ENCODE measurements around the gene C5. TPM values are rescaled to one million over a fixed set of nuclear protein-coding genes. Genes with fewer than 3 reads are reported as not detected.

The C5 gene
- total RNA-seq, 4 donors from 2014 or later = 2.0 to 14.9 (median 4.3) TPM

DNA sequence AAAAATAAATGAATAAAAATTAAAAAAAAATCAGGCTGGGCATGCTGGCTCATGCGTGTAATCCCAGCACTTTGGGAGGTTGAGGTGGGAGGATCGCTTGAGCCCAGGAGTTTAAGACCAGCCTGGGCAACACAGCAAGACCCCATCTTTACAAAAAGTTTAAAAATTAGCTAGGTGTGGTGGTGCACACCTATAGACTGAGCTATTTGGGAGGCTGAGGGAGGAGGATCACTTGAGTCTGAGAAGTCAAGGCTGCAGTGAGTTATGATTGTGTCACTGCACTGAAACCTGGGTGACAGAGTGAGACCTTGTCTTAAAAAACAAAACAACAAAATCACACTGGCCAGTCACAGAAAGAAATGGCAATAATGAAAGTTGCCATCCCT lies 21.3 kb upstream of the C5 start:
- DNase-seq (ENCODE audit: low spot score in 2 of 2) = no peak
- H3K4me3 ChIP-seq (ENCODE audit: low read depth, poor library complexity, severe bottlenecking) = no peak overlapping the region
- 95 to 98% methylated on average over 2 of the region's 2 CpGs for WGBS, 2 donors
- intact Hi-C loops (cut with DNase I; ENCODE audit: low total_unique reads) = loop anchor here (10.0 kb wide), 1 partner anchor 87 kb away; no protein-coding TSS in a partner anchor
- TF ChIP-seq POLR2A (IDR thresholded peaks at IDR 0.05) = no peak
- TF ChIP-seq, protein P1, sequence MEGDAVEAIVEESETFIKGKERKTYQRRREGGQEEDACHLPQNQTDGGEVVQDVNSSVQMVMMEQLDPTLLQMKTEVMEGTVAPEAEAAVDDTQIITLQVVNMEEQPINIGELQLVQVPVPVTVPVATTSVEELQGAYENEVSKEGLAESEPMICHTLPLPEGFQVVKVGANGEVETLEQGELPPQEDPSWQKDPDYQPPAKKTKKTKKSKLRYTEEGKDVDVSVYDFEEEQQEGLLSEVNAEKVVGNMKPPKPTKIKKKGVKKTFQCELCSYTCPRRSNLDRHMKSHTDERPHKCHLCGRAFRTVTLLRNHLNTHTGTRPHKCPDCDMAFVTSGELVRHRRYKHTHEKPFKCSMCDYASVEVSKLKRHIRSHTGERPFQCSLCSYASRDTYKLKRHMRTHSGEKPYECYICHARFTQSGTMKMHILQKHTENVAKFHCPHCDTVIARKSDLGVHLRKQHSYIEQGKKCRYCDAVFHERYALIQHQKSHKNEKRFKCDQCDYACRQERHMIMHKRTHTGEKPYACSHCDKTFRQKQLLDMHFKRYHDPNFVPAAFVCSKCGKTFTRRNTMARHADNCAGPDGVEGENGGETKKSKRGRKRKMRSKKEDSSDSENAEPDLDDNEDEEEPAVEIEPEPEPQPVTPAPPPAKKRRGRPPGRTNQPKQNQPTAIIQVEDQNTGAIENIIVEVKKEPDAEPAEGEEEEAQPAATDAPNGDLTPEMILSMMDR (IDR thresholded peaks at IDR 0.05) = no peak

DNA sequence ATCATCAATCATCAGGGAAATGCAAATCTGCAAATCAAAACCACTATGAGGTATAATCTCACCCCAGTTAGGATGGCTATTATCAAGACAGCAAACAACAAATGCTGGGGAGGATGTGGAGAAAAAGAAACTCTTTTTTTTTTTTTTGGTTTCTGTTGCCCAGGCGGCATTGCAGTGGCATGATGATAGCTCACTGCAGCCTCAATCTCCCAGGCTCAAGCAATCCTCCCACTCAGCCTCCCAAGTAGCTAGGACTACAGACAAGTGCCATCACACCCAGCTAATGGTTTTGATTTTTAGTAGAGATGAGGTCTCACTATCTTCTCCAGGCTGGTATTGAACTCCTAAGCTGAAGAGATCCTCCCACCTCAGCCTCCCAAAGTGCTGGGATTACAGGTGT lies 19.3 kb upstream of the C5 start:
- TF ChIP-seq POLR2A (IDR thresholded peaks at IDR 0.05) = no peak
- TF ChIP-seq, protein P1 (IDR thresholded peaks at IDR 0.05) = no peak
- no peak for DNase-seq (ENCODE audit: low spot score in 2 of 2)
- no peak overlapping the region for H3K4me3 ChIP-seq (ENCODE audit: low read depth, poor library complexity, severe bottlenecking)
- WGBS, 2 donors = 88 to 93% methylated on average over 1 of the region's 1 CpG
- intact Hi-C loops (cut with DNase I; ENCODE audit: low total_unique reads) = no loop called here

DNA sequence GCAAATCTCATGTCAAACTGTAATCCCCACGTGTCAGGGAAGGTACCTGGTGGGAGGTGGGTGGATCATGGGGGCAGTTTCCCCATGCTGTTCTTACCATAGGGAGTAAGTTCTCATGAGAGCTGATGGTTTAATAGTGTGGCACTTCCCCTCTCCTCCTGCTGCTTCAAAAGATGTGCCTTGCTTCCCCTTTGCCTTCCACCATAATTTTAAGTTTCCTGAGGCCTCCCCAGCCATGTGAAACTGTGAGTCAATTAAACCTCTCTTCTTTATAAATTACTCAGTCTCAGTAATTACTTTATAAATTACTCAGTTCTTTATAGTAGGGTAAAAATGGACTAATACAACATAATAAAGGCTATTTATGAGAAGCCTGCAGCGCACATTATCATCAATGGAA lies 17.6 kb upstream of the C5 start:
- intact Hi-C loops (cut with DNase I; ENCODE audit: low total_unique reads) = no loop called here
- 69 to 81% methylated on average over 2 of the region's 2 CpGs for WGBS, 2 donors
- TF ChIP-seq, protein P1 (IDR thresholded peaks at IDR 0.05) = no peak
- no peak for TF ChIP-seq POLR2A (IDR thresholded peaks at IDR 0.05)
- H3K4me3 ChIP-seq (ENCODE audit: low read depth, poor library complexity, severe bottlenecking) = no peak overlapping the region
- no peak for DNase-seq (ENCODE audit: low spot score in 2 of 2)

DNA sequence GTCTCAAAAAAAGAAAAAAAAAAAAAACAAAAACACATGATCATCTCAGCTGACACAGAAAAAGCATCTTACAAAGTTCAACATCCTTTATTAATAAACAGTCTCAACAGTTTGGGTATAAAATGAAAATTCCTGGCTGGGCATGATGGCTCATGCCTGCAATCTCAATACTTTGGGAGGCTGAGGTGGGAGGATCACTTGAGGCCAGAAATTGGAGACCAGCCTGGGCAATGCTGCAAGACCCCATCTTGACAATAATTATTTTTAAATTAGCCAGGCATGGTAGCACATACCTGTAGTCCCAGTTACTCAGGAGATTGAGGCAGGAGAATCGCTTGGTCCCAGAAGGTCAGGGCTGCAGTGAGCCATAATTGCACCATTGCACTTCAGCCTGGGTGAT lies 16.8 kb upstream of the C5 start:
- TF ChIP-seq, protein P1 (IDR thresholded peaks at IDR 0.05) = no peak
- intact Hi-C loops (cut with DNase I; ENCODE audit: low total_unique reads) = no loop called here
- WGBS, 2 donors = 93 to 95% methylated on average over 1 of the region's 1 CpG

DNA sequence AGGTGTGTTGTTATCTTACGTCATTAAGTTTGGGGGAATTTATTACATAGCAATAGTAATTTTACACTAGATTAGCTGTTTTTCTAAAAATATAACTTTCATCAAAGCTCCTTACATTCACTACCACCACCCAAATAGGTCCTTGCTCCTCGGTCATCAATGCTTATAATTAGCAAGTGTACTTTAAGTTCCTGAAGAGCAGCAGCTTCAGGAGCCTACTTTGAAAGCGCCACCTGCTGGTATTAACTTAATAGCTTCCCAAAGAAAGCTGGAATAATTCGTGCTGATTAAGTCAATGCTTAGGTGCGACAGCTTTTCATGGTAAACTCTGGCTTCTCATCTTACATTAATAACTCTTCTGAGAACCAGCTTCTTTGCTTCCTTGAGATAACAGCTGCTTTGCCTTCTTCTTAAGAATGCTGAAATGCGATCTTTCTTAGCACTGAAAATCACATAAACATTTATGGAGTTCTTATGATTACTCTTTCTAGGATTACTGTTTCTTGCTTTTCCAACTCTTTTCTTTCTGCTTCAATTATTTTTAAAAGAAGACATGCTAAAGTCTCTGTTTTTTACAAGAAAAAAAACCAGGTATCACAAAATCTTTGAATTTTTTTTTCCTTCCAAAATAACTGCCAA lies 10.0 kb upstream of the C5 start:
- no peak for TF ChIP-seq POLR2A (IDR thresholded peaks at IDR 0.05)
- TF ChIP-seq, protein P1 (IDR thresholded peaks at IDR 0.05) = no peak
- WGBS, 2 donors = 20 to 21% methylated on average over 6 of the region's 6 CpGs
- H3K4me3 ChIP-seq (ENCODE audit: low read depth, poor library complexity, severe bottlenecking) = no peak overlapping the region
- intact Hi-C loops (cut with DNase I; ENCODE audit: low total_unique reads) = loop anchor here (10.0 kb wide), 1 partner anchor 305 kb away; no protein-coding TSS in a partner anchor
- peak in 1 of 2 donors; percentile 27 for DNase-seq (ENCODE audit: low spot score in 2 of 2)

More for the DNA sequence above, 16.8 kb upstream of the C5 start:
- H3K4me3 ChIP-seq (ENCODE audit: low read depth, poor library complexity, severe bottlenecking) = no peak overlapping the region
- no peak for DNase-seq (ENCODE audit: low spot score in 2 of 2)

DNA sequence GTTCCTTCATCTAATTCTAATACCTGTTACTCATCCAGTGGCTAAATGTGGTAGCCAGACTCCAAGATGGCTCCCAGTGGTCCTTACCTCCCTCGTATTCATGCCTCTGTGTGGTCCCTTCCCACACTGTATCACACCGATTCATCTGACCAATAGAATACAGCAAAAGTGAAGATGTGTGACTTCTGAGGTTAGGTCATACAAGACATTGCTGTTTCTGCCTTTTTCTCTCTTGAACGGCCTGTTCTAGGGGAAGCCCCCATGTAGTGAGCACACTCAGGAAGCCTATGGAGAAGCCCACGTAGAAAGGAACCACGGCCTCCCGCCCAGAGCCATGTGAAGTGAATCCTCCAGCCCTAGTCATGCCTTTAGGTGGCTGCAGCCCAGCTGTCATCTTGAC lies 9.4 kb upstream of the C5 start:
- intact Hi-C loops (cut with DNase I; ENCODE audit: low total_unique reads) = loop anchor here (10.0 kb wide), 1 partner anchor 305 kb away; no protein-coding TSS in a partner anchor
- peak in 1 of 2 donors; percentile 28 for DNase-seq (ENCODE audit: low spot score in 2 of 2)
- 87% methylated on average over 6 of the region's 6 CpGs for WGBS, 2 donors
- H3K4me3 ChIP-seq (ENCODE audit: low read depth, poor library complexity, severe bottlenecking) = no peak overlapping the region
- no peak for TF ChIP-seq POLR2A (IDR thresholded peaks at IDR 0.05)
- TF ChIP-seq, protein P1 (IDR thresholded peaks at IDR 0.05) = no peak
